Measurements from ENCODE around the gene CEACAM21. TPM values are rescaled to one million over a fixed set of nuclear protein-coding genes. Genes with fewer than 3 reads are reported as not detected.

The CEACAM21 gene
- total RNA-seq, 1 experiment from 2014 or later: 0.25 TPM

GRCh38 chr19:41584931-41585330 lies 9.0 kb downstream of the CEACAM21 start:
- H3K4me3 ChIP-seq (replicated peaks in 1 of 2; ENCODE audit: low read depth in 1 of 2, low read length in 2 of 2): no peak overlapping the region
- H3K9me3 ChIP-seq (ENCODE audit: control insufficient read depth in 1 of 2, insufficient read depth in 1 of 2, low read depth in 1 of 2, low read length in 2 of 2): peaks cover 0 to 6% of the 10 kb centered on the region in 2 experiments; a peak in 2 of 4 replicates
- RAD21 ChIA-PET (ENCODE audit: low non-redundant PET in 1 of 2, low total read pairs in 2 of 2, uncharacterized antibody in 2 of 2, unreplicated experiment in 2 of 2): no interaction called here
- no peak overlapping the region for H3K27ac ChIP-seq (ENCODE audit: low read depth, low read length)
- H3K36me3 ChIP-seq (ENCODE audit: control insufficient read depth in 1 of 2, insufficient read depth in 2 of 2, low read length in 2 of 2): no peaks in the 10 kb centered on the region
- H4K20me1 ChIP-seq (ENCODE audit: insufficient read depth): no peaks in the 10 kb centered on the region
- no peak for TF ChIP-seq YY1 (IDR thresholded peaks at IDR 0.05; ENCODE audit: extremely low read depth, insufficient replicate concordance, low read depth, low read length)
- no peak for TF ChIP-seq TCF7L2 (IDR thresholded peaks at IDR 0.05; ENCODE audit: borderline replicate concordance, extremely low read depth, insufficient read depth, insufficient read length)
- TF ChIP-seq SRF (IDR thresholded peaks at IDR 0.05; ENCODE audit: low read depth): no peak
- no peak for TF ChIP-seq POLR2AphosphoS5 (IDR thresholded peaks at IDR 0.05; ENCODE audit: low read depth, low read length)
- no peak for TF ChIP-seq FOSL1 (IDR thresholded peaks at IDR 0.05; ENCODE audit: low read depth)
- no peak for TF ChIP-seq ZFX (IDR thresholded peaks at IDR 0.05)
- TF ChIP-seq CEBPB (IDR thresholded peaks at IDR 0.05; ENCODE audit: low read depth): no peak
- no peak for TF ChIP-seq EZH2phosphoT487 (IDR thresholded peaks at IDR 0.05; ENCODE audit: borderline replicate concordance)
- no peak for TF ChIP-seq CBX3 (IDR thresholded peaks at IDR 0.05; ENCODE audit: low read depth)
- no peak for TF ChIP-seq EZH2 (IDR thresholded peaks at IDR 0.05)
- no peak for TF ChIP-seq ZBTB33 (IDR thresholded peaks at IDR 0.05; ENCODE audit: extremely low read depth, insufficient replicate concordance, low read length)
- TF ChIP-seq ZNF274 (IDR thresholded peaks at IDR 0.05; ENCODE audit: low read depth, low read length): no peak
- no peak for TF ChIP-seq MAX (IDR thresholded peaks at IDR 0.05)
- no peak for TF ChIP-seq SP1 (IDR thresholded peaks at IDR 0.05; ENCODE audit: low read depth)
- TF ChIP-seq JUND (IDR thresholded peaks at IDR 0.05): no peak
- TF ChIP-seq ATF3 (IDR thresholded peaks at IDR 0.05): no peak
- TF ChIP-seq POLR2A (IDR thresholded peaks at IDR 0.05; ENCODE audit: borderline replicate concordance, extremely low read depth, insufficient read depth, insufficient read length): no peak
- TF ChIP-seq RAD21 (IDR thresholded peaks at IDR 0.05; ENCODE audit: low read depth): no peak
- TF ChIP-seq ELF1 (IDR thresholded peaks at IDR 0.05; ENCODE audit: borderline replicate concordance, low read depth): no peak
- TF ChIP-seq EGR1 (IDR thresholded peaks at IDR 0.05; ENCODE audit: low read depth): no peak
- intact Hi-C loops (cut with micrococcal nuclease): no loop called here
- POLR2A ChIA-PET: no interaction called here
- ATAC-seq: no peak
- H3K79me2 ChIP-seq (ENCODE audit: insufficient read depth, low read length): no peaks in the 10 kb centered on the region
- H3K9me2 ChIP-seq (ENCODE audit: insufficient read depth): no peaks in the 10 kb centered on the region
- DNase-seq (ENCODE audit: low read depth, low spot score): no peak
- no peak overlapping the region for H2AFZ ChIP-seq (ENCODE audit: low read depth, low read length, poor library complexity, severe bottlenecking)
- no peak overlapping the region for H3K9ac ChIP-seq (ENCODE audit: low read length)
- no peaks in the 10 kb centered on the region for H3K4me1 ChIP-seq (ENCODE audit: control insufficient read depth in 1 of 2, insufficient read depth in 2 of 2, low read length in 2 of 2)
- CTCF ChIA-PET: no interaction called here
- H3K27me3 ChIP-seq (ENCODE audit: insufficient read depth, low read length): 0 out of 2 replicates have a peak, but pooled peaks cover 4% of the 10 kb centered on the region
- no TSS peak for BruUV-seq (replicated peaks)
- H3K4me2 ChIP-seq (ENCODE audit: low read length): no peak overlapping the region
